Measurements from ENCODE around the gene HOXC6. TPM values are rescaled to one million over a fixed set of nuclear protein-coding genes. Genes with fewer than 3 reads are reported as not detected.

The HOXC6 gene
- total RNA-seq, 6 experiments from 2014 or later: not detected

DNA sequence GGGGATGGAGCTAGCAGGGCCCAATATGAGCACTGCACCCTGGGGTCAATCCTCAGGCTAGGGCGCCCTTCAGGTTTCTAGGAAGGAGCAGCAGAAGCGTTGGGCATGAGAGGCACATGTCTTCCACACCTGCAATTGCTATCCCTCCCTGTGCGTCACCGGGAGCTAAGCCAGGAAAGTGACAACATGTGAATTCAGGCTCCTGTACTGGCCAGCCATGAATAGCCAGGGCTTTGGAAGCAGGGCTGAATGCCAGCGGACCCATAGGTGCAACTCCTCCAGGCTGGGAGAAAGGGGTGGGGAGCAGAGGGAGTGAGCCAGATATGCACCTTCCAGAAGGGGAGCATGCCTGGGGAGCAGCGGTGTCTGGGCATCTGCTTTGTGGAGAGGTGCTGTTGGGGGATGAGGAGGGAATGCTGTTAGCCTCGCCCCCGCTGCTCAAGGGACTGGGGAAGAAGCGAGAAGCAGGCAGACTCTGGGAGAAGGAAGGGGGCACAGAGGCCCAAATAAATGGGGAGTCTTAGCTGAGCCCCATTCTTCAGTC lies 10.7 kb downstream of the HOXC6 start:
- peaks cover 0 to 5% (median 0%) of the 10 kb centered on the region in 4 donors for H3K4me1 ChIP-seq

GRCh38 chr12:54039417-54040147 lies 11.3 kb downstream of the HOXC6 start:
- H3K27me3 ChIP-seq: peaks cover 0 to 6% of the 10 kb centered on the region in 2 donors
- TF ChIP-seq POLR2A (IDR thresholded peaks at IDR 0.05) (no peak), CTCF (IDR thresholded peaks at IDR 0.05) (no peak)
- no peak for ATAC-seq
- H3K27ac ChIP-seq: no peak overlapping the region
- no peaks in the 10 kb centered on the region for H3K4me1 ChIP-seq
- intact Hi-C loops (cut with DNase I): loop anchor here in 1 of 2 donors (10.0 kb wide), 1 partner anchor 165 kb away; no protein-coding TSS in a partner anchor
- H3K9me3 ChIP-seq: no peaks in the 10 kb centered on the region
- no peaks in the 10 kb centered on the region for H3K36me3 ChIP-seq
- no peak overlapping the region for H3K4me3 ChIP-seq
- no peak for DNase-seq
- WGBS (ENCODE audit: insufficient coverage, low coverage, low lambda C conversion rate, missing lambda C conversion rate): 4% methylated on average over 13 of the region's 16 CpGs

More for the DNA sequence above, 10.7 kb downstream of the HOXC6 start:
- DNase-seq (no peak), ATAC-seq (no peak)
- Histone ChIP-seq H3K27me3 (peaks cover 0 to 13% of the 10 kb centered on the region in 2 donors), H3K27ac (no peak overlapping the region), H3K36me3 (no peaks in the 10 kb centered on the region), H3K4me3 (no peak overlapping the region), H3K9me3 (no peaks in the 10 kb centered on the region)
- TF ChIP-seq CTCF (IDR thresholded peaks at IDR 0.05) (no peak), POLR2A (IDR thresholded peaks at IDR 0.05) (no peak)
- intact Hi-C loops (cut with DNase I): loop anchor here in 1 of 2 donors (10.0 kb wide), 1 partner anchor 166 kb away; no protein-coding TSS in a partner anchor
- WGBS (ENCODE audit: insufficient coverage, low coverage, low lambda C conversion rate, missing lambda C conversion rate): 25% methylated on average over 7 of the region's 9 CpGs

DNA sequence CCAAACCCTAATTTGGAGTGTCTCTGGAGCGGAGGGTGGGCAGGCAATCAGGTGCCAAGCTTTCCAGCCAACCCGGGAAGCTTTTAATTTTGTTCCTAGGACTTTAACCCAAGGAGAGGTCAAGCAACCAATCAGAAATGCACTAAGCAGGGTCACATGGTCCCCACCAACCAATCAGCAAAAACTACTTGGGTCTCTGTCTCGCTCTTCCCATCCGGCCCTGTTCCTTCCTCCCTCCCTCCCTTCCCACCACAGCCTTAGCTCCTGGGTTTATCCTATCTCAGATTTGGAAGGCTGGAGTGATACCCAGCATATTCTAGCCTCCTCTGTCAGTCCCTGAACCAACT lies 11.9 kb downstream of the HOXC6 start:
- Histone ChIP-seq H3K9me3 (no peaks in the 10 kb centered on the region), H3K27ac (no peak overlapping the region), H3K36me3 (no peaks in the 10 kb centered on the region), H3K27me3 (peaks cover 0 to 4% of the 10 kb centered on the region in 2 donors), H3K4me3 (no peak overlapping the region), H3K4me1 (no peaks in the 10 kb centered on the region)
- intact Hi-C loops (cut with DNase I): no loop called here
- ATAC-seq (no peak), DNase-seq (no peak)
- TF ChIP-seq CTCF (IDR thresholded peaks at IDR 0.05) (no peak), POLR2A (IDR thresholded peaks at IDR 0.05) (no peak)
- 33% methylated on average over 4 of the region's 4 CpGs for WGBS (ENCODE audit: insufficient coverage, low coverage, low lambda C conversion rate, missing lambda C conversion rate)

DNA sequence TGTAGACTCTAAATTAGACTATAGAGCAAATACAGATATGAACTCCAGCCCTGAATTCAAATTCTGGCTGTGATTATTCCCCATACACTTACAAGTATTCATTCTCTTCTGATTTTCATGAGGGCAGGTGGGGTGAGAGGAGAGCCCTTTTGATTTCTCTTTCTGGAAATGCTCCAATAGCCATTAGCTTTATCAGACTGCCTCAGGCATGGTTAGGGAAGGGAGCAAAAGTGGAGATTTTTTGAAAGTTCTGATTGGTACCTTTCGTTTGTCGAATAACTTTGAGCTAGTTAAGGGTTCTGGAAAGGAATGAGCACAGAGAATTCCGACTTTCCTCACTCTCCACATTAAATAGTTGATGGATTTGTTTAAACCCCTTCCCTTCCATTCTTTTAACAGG lies 12.4 kb downstream of the HOXC6 start:
- ATAC-seq (no peak), DNase-seq (no peak)
- intact Hi-C loops (cut with DNase I): no loop called here
- Histone ChIP-seq H3K9me3 (no peaks in the 10 kb centered on the region), H3K27ac (no peak overlapping the region), H3K4me1 (no peaks in the 10 kb centered on the region), H3K4me3 (no peak overlapping the region), H3K27me3 (peaks cover 0 to 4% of the 10 kb centered on the region in 2 donors), H3K36me3 (no peaks in the 10 kb centered on the region)
- no peak for TF ChIP-seq POLR2A (IDR thresholded peaks at IDR 0.05)
- TF ChIP-seq CTCF (IDR thresholded peaks at IDR 0.05): no peak
- WGBS (ENCODE audit: insufficient coverage, low coverage, low lambda C conversion rate, missing lambda C conversion rate): 23% methylated on average over 3 of the region's 3 CpGs
